Measurements from ENCODE around the gene FARS2. TPM values are rescaled to one million over a fixed set of nuclear protein-coding genes. Genes with fewer than 3 reads are reported as not detected.

The FARS2 gene
- total RNA-seq, 1 donor from 2014 or later = 11.8 TPM

DNA sequence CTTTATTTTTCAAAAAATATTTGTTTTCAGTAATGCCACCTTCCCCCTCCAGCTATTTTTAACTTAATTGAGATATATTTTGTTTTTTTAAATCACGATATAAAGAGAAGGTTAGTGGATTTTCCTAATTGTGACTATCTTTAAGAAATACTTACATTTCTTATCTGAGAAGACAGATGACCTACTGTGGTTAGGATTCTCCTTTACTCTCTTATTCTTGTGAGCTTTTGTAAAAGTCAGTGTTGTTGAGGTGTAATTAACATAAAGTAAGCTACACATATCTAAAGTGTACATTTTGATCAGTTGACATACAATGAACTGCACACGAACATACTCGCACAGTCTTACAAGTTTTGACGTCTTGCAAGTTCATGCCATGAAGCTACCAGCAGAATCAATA lies 144.7 kb downstream of the FARS2 start:
- Mint-ChIP-seq H3K27ac (ENCODE audit: unreplicated experiment) (no peak overlapping the region), H3K4me1 (ENCODE audit: low read depth) (peaks cover under 1% of the 10 kb centered on the region), H3K36me3 (ENCODE audit: low read depth) (peaks cover 12% of the 10 kb centered on the region), H3K9me3 (ENCODE audit: low read depth) (peaks cover 18% of the 10 kb centered on the region), H3K27me3 (ENCODE audit: low read depth) (no peaks in the 10 kb centered on the region), H3K4me3 (ENCODE audit: unreplicated experiment) (no peak overlapping the region)
- TF ChIP-seq, protein P1, sequence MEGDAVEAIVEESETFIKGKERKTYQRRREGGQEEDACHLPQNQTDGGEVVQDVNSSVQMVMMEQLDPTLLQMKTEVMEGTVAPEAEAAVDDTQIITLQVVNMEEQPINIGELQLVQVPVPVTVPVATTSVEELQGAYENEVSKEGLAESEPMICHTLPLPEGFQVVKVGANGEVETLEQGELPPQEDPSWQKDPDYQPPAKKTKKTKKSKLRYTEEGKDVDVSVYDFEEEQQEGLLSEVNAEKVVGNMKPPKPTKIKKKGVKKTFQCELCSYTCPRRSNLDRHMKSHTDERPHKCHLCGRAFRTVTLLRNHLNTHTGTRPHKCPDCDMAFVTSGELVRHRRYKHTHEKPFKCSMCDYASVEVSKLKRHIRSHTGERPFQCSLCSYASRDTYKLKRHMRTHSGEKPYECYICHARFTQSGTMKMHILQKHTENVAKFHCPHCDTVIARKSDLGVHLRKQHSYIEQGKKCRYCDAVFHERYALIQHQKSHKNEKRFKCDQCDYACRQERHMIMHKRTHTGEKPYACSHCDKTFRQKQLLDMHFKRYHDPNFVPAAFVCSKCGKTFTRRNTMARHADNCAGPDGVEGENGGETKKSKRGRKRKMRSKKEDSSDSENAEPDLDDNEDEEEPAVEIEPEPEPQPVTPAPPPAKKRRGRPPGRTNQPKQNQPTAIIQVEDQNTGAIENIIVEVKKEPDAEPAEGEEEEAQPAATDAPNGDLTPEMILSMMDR (IDR thresholded peaks at IDR 0.05) = no peak
- no peak for DNase-seq (ENCODE audit: low spot score)

DNA sequence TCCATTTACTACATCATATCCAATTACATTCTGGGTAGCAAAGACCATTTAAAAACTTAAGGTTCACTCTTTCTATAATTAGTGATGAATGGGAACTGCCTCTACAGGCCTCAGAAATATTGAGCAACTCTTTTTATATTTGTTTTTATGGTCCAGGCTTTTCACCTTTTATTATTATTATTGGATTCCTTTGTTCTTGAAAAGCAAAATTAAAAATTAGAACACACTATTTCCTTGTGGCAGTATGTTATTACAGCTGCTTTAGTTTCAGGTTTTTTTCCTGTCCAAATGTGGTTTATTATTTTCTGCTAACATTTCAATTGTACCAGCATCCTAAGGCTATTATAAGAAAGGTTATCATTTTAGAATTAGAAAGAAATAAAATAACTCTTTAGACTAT lies 150.1 kb downstream of the FARS2 start:
- Mint-ChIP-seq H3K4me3 (ENCODE audit: unreplicated experiment) (no peak overlapping the region), H3K4me1 (ENCODE audit: low read depth) (peaks cover 12% of the 10 kb centered on the region), H3K9me3 (ENCODE audit: low read depth) (no peaks in the 10 kb centered on the region), H3K27me3 (ENCODE audit: low read depth) (no peaks in the 10 kb centered on the region), H3K36me3 (ENCODE audit: low read depth) (no peaks in the 10 kb centered on the region), H3K27ac (ENCODE audit: unreplicated experiment) (no peak overlapping the region)
- no peak for DNase-seq (ENCODE audit: low spot score)
- TF ChIP-seq, protein P1 (IDR thresholded peaks at IDR 0.05) = no peak

DNA sequence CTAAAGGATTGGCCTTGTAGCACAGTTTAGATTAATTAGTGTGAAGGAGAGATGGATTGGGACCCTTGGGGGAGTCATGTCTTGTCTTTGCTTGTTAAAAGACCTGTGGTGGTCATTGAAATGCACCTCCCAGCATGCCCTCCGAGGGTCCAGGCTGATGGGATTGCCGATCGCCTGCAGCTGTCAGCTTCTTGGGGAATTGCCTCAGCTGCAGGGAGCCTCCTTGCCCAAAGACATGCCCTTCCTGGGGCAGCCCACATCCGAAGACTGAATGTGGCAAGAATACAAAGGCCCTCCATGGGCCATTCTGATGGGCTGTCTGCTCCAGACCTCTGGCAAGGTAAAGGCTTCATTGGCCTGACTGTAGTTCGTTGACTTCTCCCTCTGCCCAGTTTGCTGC lies 150.7 kb downstream of the FARS2 start:
- H3K4me1 Mint-ChIP-seq (ENCODE audit: low read depth) = peaks cover 12% of the 10 kb centered on the region
- no peak overlapping the region for H3K27ac Mint-ChIP-seq (ENCODE audit: unreplicated experiment)
- no peak overlapping the region for H3K4me3 Mint-ChIP-seq (ENCODE audit: unreplicated experiment)
- no peak for DNase-seq (ENCODE audit: low spot score)
- H3K36me3 Mint-ChIP-seq (ENCODE audit: low read depth) = no peaks in the 10 kb centered on the region
- H3K27me3 Mint-ChIP-seq (ENCODE audit: low read depth) = no peaks in the 10 kb centered on the region
- TF ChIP-seq, protein P1 (IDR thresholded peaks at IDR 0.05) = no peak
- no peaks in the 10 kb centered on the region for H3K9me3 Mint-ChIP-seq (ENCODE audit: low read depth)

DNA sequence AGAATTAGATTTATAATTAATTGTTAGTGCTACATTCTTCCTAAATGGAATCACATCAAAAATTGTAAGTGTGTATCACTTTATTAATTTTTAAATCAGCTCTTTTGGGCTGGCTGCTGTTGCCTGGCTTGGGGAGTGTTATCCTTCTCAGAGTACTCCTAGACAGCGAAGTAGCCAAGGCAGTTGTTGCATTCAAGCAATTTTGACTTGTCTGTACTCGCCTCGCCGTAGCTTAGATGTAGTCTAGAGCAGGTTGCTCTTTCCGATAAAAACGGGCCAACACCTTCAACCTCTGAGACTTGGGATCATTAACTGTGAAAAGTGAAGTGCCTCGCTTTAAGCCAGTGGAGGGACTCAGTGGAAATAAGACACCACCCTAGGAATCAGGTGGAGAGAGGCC lies 151.3 kb downstream of the FARS2 start:
- Mint-ChIP-seq H3K36me3 (ENCODE audit: low read depth) (peaks cover 3% of the 10 kb centered on the region), H3K9me3 (ENCODE audit: low read depth) (peaks cover 3% of the 10 kb centered on the region), H3K4me3 (ENCODE audit: unreplicated experiment) (no peak overlapping the region), H3K27ac (ENCODE audit: unreplicated experiment) (no peak overlapping the region), H3K27me3 (ENCODE audit: low read depth) (no peaks in the 10 kb centered on the region), H3K4me1 (ENCODE audit: low read depth) (peaks cover 12% of the 10 kb centered on the region)
- no peak for DNase-seq (ENCODE audit: low spot score)
- TF ChIP-seq, protein P1 (IDR thresholded peaks at IDR 0.05) = no peak

DNA sequence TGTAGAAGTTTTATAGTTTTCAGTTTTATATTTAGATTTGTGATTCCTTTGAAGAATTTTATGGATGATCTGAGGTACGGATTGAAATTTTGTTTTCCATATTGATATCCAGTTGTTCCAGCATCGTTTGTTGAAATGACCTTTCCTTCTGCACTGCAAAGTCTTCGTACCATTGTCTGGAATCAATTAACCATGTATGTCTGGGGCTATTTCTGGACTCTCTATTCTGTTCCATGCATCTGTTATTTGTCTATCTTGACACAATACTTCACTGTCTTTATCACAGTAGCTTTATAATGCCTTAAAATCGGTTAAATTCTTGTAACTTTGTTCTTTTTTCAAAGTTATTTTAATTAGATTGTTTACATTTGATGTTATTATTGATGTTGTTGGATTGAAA lies 154.9 kb downstream of the FARS2 start:
- Mint-ChIP-seq H3K27me3 (ENCODE audit: low read depth) (no peaks in the 10 kb centered on the region), H3K4me1 (ENCODE audit: low read depth) (peaks cover 9% of the 10 kb centered on the region), H3K27ac (ENCODE audit: unreplicated experiment) (no peak overlapping the region), H3K36me3 (ENCODE audit: low read depth) (peaks cover 5% of the 10 kb centered on the region), H3K9me3 (ENCODE audit: low read depth) (peaks cover 6% of the 10 kb centered on the region), H3K4me3 (ENCODE audit: unreplicated experiment) (no peak overlapping the region)
- TF ChIP-seq, protein P1 (IDR thresholded peaks at IDR 0.05) = no peak
- DNase-seq (ENCODE audit: low spot score) = no peak

All from chondrocyte (in vitro differentiated cells).